K562 (cell line): ENCODE data around the gene ZNF865. TPM values are rescaled to one million over a fixed set of nuclear protein-coding genes. Genes with fewer than 3 reads are reported as not detected.

Experiments used
- ATAC-seq: fragments of 200-7000 bp; cut with Tn5 transposase; 3 replicates; pipeline ENCODE4 v1.9.1; 2020; ENCODE audit warnings: moderate library complexity
- BruUV-seq: library from RNA; stranded (reverse); fragments of 400-500 nt; replicated peaks from 2 replicates; lab custom pipeline; 2021; lab: Mats Ljungman, UMichigan
- CTCF ChIA-PET: fragments of 300-600 bp; formaldehyde crosslinking; extraction: SDS; loops from one replicate; lab custom pipeline; 2021; ENCODE audit warnings: low intra/inter-chr PET ratio; lab: Yijun Ruan, JAX
- POLR2A ChIA-PET: fragments of 300-600, 350-650 bp; sonication (Branson Sonifier 250); formaldehyde crosslinking; extraction: SDS; loops from one replicate; lab custom pipeline; 2021; ENCODE audit warnings: antibody characterized with exemption, inconsistent platforms; lab: Yijun Ruan, JAX
- DNase-seq, 4 experiments: peaks; one replicate each; pipeline versions ENCODE4 v3.0.0 to v3.0.0-alpha.2; 2011 to 2018; ENCODE audit warnings: low spot score in 3 of 4, mixed read lengths in 3 of 4; ENCODE audit errors: extremely low read depth in 1 of 4
- FAIRE-seq: peaks from 2 replicates; lab custom pipeline; 2011; peaks lifted over from hg19 to GRCh38; lab: Jason Lieb, UNC
- H2AFZ ChIP-seq: 2 replicates; pipeline ENCODE4 v1.6.0; 2011; ENCODE audit warnings: low read depth, low read length, control low read depth, inconsistent platforms
- H3K27ac ChIP-seq: fragments of 200-600 bp; 3 replicates; pipeline ENCODE4 v1.8.0; 2011; ENCODE audit warnings: low read depth, mild to moderate bottlenecking, control low read depth, inconsistent platforms, low read length, moderate library complexity, mixed read lengths; ENCODE audit errors: extremely low read depth
- H3K27me3 ChIP-seq, 2 experiments: fragments of 300-600 bp in 1 of 2; 2 replicates in 1 of 2; 3 replicates in 1 of 2; pipeline versions ENCODE4 v1.6.0 to v1.8.0; 2011; ENCODE audit warnings: inconsistent platforms in 2 of 2, low read length in 2 of 2, mild to moderate bottlenecking in 1 of 2, mixed read lengths in 1 of 2, moderate library complexity in 1 of 2; ENCODE audit not compliant: control insufficient read depth in 2 of 2, insufficient read depth in 2 of 2
- H3K36me3 ChIP-seq: fragments of 300-600 bp; 3 replicates; pipeline ENCODE4 v1.8.0; 2011; ENCODE audit warnings: mild to moderate bottlenecking, low read length, inconsistent platforms; ENCODE audit not compliant: control insufficient read depth, insufficient read depth
- H3K4me1 ChIP-seq, 2 experiments: fragments of 200-600 bp in 1 of 2; replicated peaks in 1 of 2; 2 replicates in 1 of 2; 3 replicates in 1 of 2; pipeline versions ENCODE4 v1.5.1 to v1.8.0; 2011; ENCODE audit warnings: inconsistent platforms in 2 of 2, low read length in 2 of 2, mild to moderate bottlenecking in 1 of 2, mixed read lengths in 1 of 2, moderate library complexity in 1 of 2; ENCODE audit not compliant: control insufficient read depth in 2 of 2, insufficient read depth in 2 of 2
- H3K4me2 ChIP-seq: 2 replicates; pipeline ENCODE4 v1.6.1; 2011; ENCODE audit warnings: low read length, control low read depth, inconsistent platforms, mixed read lengths; ENCODE audit not compliant: insufficient read depth
- H3K4me3 ChIP-seq: fragments of 200-600 bp; sonication (generic), shearing (Covaris generic); 2 replicates; pipeline ENCODE4 v1.5.1; 2016; ENCODE audit warnings: control low read depth, inconsistent platforms
- H3K79me2 ChIP-seq: fragments of 200-600 bp; 3 replicates; pipeline ENCODE4 v1.8.0; 2011; ENCODE audit warnings: low read length, inconsistent platforms; ENCODE audit not compliant: control insufficient read depth, insufficient read depth
- H3K9ac ChIP-seq, 2 experiments: 2 replicates each; pipeline versions ENCODE4 v1.6.0 to v1.6.1; 2011; ENCODE audit warnings: low read depth in 2 of 2, low read length in 2 of 2, control low read depth in 1 of 2, inconsistent platforms in 1 of 2, mild to moderate bottlenecking in 1 of 2, mixed read lengths in 1 of 2; ENCODE audit not compliant: insufficient read depth in 1 of 2
- H3K9me1 ChIP-seq: one replicate; pipeline ENCODE4 v1.6.0; 2011; ENCODE audit warnings: inconsistent platforms, mild to moderate bottlenecking, low read length, moderate library complexity; ENCODE audit not compliant: control insufficient read depth, insufficient read depth
- H3K9me3 ChIP-seq: replicated peaks from 2 replicates; pipeline ENCODE4 v1.5.1; 2011; ENCODE audit warnings: low read depth, low read length, inconsistent platforms; ENCODE audit not compliant: control insufficient read depth, insufficient read depth
- H4K20me1 ChIP-seq: replicated peaks from 2 replicates; pipeline ENCODE4 v1.6.1; 2011; ENCODE audit warnings: low read length, inconsistent platforms, mixed read lengths; ENCODE audit not compliant: control insufficient read depth, insufficient read depth
- CHD2 ChIP-seq: IDR thresholded peaks from 2 replicates; pipeline ENCODE4 v1.6.1; 2011; ENCODE audit warnings: low read depth, low read length
- FOS ChIP-seq: IDR thresholded peaks from 3 replicates; pipeline ENCODE4 v1.6.1; 2011; ENCODE audit not compliant: insufficient read length; ENCODE audit errors: extremely low read depth
- ILF3 ChIP-seq: fragments of 450-650 bp; IDR thresholded peaks from 2 replicates; pipeline ENCODE4 v1.6.1; 2018; ENCODE audit warnings: antibody characterized with exemption, mild to moderate bottlenecking, moderate library complexity, borderline replicate concordance
- MAFG ChIP-seq: fragments of 450-650 bp; conservative IDR thresholded peaks from 2 replicates; pipeline ENCODE4 v1.6.1; 2016; ENCODE audit warnings: missing genetic modification characterization, missing compliant biosample characterization
- MAZ ChIP-seq, 2 experiments: fragments of 450-650 bp in 1 of 2; sonication (generic) in 1 of 2; formaldehyde crosslinking; IDR thresholded peaks in 1 of 2; conservative IDR thresholded peaks in 1 of 2; 2 replicates each; pipeline versions ENCODE4 v1.4.0 to v1.5.0; 2020; ENCODE audit warnings: mild to moderate bottlenecking in 1 of 2, missing genetic modification reagents in 1 of 2
- MCM2 ChIP-seq: fragments of 450-650 bp; IDR thresholded peaks from 2 replicates; pipeline ENCODE4 v1.6.1; 2017; ENCODE audit warnings: low read depth, mild to moderate bottlenecking
- PTTG1 ChIP-seq: fragments of 450-650 bp; IDR thresholded peaks from 2 replicates; pipeline ENCODE4 v1.6.1; 2016; ENCODE audit warnings: low read depth, mild to moderate bottlenecking, missing genetic modification characterization, missing compliant biosample characterization
- SREBF2 ChIP-seq: sonication (generic); formaldehyde crosslinking; IDR thresholded peaks from 2 replicates; pipeline ENCODE4 v1.4.0; 2020; ENCODE audit warnings: mild to moderate bottlenecking, missing genetic modification reagents
- SRSF1 ChIP-seq: fragments of 200-400 bp; formaldehyde crosslinking; IDR thresholded peaks from 2 replicates; pipeline ENCODE4 v1.6.1; 2017; ENCODE audit warnings: mild to moderate bottlenecking, low read depth, low read length, moderate library complexity
- SRSF7 ChIP-seq: fragments of 200-400 bp; formaldehyde crosslinking; optimal IDR thresholded peaks from 2 replicates; pipeline ENCODE3; 2017; ENCODE audit warnings: mild to moderate bottlenecking, low read depth, low read length
- ZEB2 ChIP-seq: fragments of 450-650 bp; IDR thresholded peaks from 2 replicates; pipeline ENCODE4 v1.6.1; 2016
- ZNF165 ChIP-seq: fragments of 250-450 bp; sonication (Bioruptor Pico); IDR thresholded peaks from 2 replicates; pipeline ENCODE4 v1.4.0; 2020; ENCODE audit warnings: borderline replicate concordance
- ZNF76 ChIP-seq: fragments of 250-450 bp; sonication (Bioruptor Pico); IDR thresholded peaks from 2 replicates; pipeline ENCODE4 v1.4.0; 2020; ENCODE audit warnings: mild to moderate bottlenecking, moderate library complexity, borderline replicate concordance
- WGBS: fragments of 100-300 bp; shearing (Covaris generic); methylation state at CpG from one replicate; pipeline ENCODE4 v1.1.6; 2016; ENCODE audit warnings: low coverage, mixed read lengths; ENCODE audit not compliant: insufficient coverage; ENCODE audit errors: missing lambda C conversion rate; 5-methylcytosine and 5-hydroxymethylcytosine counted together
- in situ Hi-C: fragments of 300-500 bp; cut with MboI; formaldehyde crosslinking; loops from 4 replicates; pipeline ENCODE4 v1.15.0; 2018; ENCODE audit warnings: inconsistent platforms, mixed read lengths
- intact Hi-C: fragments of 100-400 bp; cut with micrococcal nuclease; formaldehyde crosslinking; loops from 2 replicates; pipeline ENCODE4 v1.14.2; 2022
- polyA plus RNA-seq, 8 experiments: library from polyadenylated mRNA; depleted of rRNA in 4 of 8; stranded (reverse) in 5 of 8; unstranded in 3 of 8; fragments of >200 nt; fragmentation: Nextera tagmentation in 2 of 8; fragmentation: Illumina TruSeq in 1 of 8; extraction: Ambion mirVana in 2 of 8; extraction: Trizol in 1 of 8; gene quantifications; 2 replicates each; pipeline versions ENCODE4 v1.2.1 to v1.2.3, GENCODE V29; 2011 to 2014; ENCODE audit warnings: inconsistent platforms in 1 of 8, missing spikeins in 1 of 8
- total RNA-seq, 7 experiments: library from RNA; depleted of rRNA in 6 of 7; stranded (reverse); fragments of >200 nt in 6 of 7; fragmentation: Illumina TruSeq in 2 of 7; extraction: Trizol in 2 of 7; gene quantifications; 2 replicates each; pipeline versions ENCODE4 v1.2.1 to v1.2.3, GENCODE V29; 2011 to 2021; ENCODE audit warnings: low replicate concordance in 1 of 7
- TF ChIP-seq, protein P1 (sequence below), 2 experiments: fragments of 450-650 bp; IDR thresholded peaks; 2 replicates each; pipeline ENCODE4 v1.6.1; 2016; ENCODE audit warnings: mild to moderate bottlenecking in 2 of 2, borderline replicate concordance in 1 of 2, low read depth in 1 of 2, moderate library complexity in 1 of 2

ZNF865 gene
- total and polyA plus RNA-seq, 9 of the 15 experiments (the other 6 are each of a cell fraction or from before 2014, with no cell fraction given): 0.40 to 18.8 (median 1.6) TPM; not detected in 2

DNA sequence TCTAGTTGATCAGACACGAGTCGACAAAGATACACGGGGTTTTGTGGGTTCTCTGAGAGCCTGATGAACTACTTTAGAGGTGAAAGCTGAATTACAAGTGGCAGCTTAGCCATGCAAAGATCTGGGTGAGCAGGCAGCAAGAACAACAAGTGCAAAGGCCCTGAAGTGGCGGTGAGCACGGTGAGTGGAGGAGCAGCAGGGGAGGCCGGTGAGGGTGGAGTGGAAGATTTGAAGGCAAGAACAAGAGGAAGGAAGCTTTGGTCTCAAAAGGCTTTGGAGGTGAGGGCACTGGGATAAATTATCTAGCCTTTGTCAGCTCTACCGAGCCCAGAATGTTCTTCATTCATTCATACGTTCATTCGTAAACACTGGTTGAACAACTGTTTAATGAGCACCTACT lies 1.4 kb downstream of the ZNF865 start:
- in situ Hi-C loops: no loop called here
- WGBS: 69% methylated on average over 9 of the region's 9 CpGs
- intact Hi-C loops: loop anchor here (1.0 kb wide), 1 partner anchor 90 kb away; no protein-coding TSS in a partner anchor
- Histone ChIP-seq H3K4me2 (peak overlapping the region; percentile 97), H3K4me1 (peaks cover 19 to 37% of the 10 kb centered on the region in 2 experiments), H3K9me3 (0 out of 2 replicates have a peak, but pooled peaks cover 2% of the 10 kb centered on the region), H3K36me3 (peaks cover 16% of the 10 kb centered on the region; the same call in 2 of the 3 replicates), H3K27ac (peak overlapping the region; percentile 87), H3K27me3 (no peaks in the 10 kb centered on the region), H3K9ac (peak overlapping the region; percentile 65 to 89), H4K20me1 (no peaks in the 10 kb centered on the region), H3K9me1 (no peaks in the 10 kb centered on the region), H3K4me3 (peak overlapping the region; percentile 84), H2AFZ (peak overlapping the region; percentile 68; the same call in 1 of the 2 replicates), H3K79me2 (peaks cover 18% of the 10 kb centered on the region)
- FAIRE-seq (no peak), DNase-seq (no peak), ATAC-seq (no peak)
- POLR2A ChIA-PET: interaction anchor here (0.8 to 2.2 kb wide), 7 partner anchors 12 to 145 kb away, joined by 3 to 18 read pairs (median 4); partner anchors contain the start of genes U2AF2 and ZNF784
- CTCF ChIA-PET: interaction anchor here (0.6 to 2.5 kb wide), 4 partner anchors 25 to 95 kb away, joined by 3 to 23 read pairs (median 4); no protein-coding TSS in a partner anchor
- TSS peak; percentile 31 for BruUV-seq
- no peak for TF ChIP-seq FOS
- no peak for TF ChIP-seq MAZ (CRISPR knock-in tag; conservative IDR thresholded peaks at IDR 0.05 in 1 of 2, IDR thresholded peaks at IDR 0.05 in 1 of 2)
- no peak for TF ChIP-seq MAFG (tag)
- TF ChIP-seq ZNF76 (CRISPR knock-in tag): no peak
- TF ChIP-seq CHD2: no peak
- no peak for TF ChIP-seq ZEB2
- TF ChIP-seq MCM2: no peak
- TF ChIP-seq SREBF2 (CRISPR knock-in tag): no peak
- TF ChIP-seq SRSF1: no peak
- no peak for TF ChIP-seq PTTG1
- TF ChIP-seq ZNF165 (CRISPR knock-in tag): no peak
- no peak for TF ChIP-seq SRSF7
- TF ChIP-seq, protein P1, sequence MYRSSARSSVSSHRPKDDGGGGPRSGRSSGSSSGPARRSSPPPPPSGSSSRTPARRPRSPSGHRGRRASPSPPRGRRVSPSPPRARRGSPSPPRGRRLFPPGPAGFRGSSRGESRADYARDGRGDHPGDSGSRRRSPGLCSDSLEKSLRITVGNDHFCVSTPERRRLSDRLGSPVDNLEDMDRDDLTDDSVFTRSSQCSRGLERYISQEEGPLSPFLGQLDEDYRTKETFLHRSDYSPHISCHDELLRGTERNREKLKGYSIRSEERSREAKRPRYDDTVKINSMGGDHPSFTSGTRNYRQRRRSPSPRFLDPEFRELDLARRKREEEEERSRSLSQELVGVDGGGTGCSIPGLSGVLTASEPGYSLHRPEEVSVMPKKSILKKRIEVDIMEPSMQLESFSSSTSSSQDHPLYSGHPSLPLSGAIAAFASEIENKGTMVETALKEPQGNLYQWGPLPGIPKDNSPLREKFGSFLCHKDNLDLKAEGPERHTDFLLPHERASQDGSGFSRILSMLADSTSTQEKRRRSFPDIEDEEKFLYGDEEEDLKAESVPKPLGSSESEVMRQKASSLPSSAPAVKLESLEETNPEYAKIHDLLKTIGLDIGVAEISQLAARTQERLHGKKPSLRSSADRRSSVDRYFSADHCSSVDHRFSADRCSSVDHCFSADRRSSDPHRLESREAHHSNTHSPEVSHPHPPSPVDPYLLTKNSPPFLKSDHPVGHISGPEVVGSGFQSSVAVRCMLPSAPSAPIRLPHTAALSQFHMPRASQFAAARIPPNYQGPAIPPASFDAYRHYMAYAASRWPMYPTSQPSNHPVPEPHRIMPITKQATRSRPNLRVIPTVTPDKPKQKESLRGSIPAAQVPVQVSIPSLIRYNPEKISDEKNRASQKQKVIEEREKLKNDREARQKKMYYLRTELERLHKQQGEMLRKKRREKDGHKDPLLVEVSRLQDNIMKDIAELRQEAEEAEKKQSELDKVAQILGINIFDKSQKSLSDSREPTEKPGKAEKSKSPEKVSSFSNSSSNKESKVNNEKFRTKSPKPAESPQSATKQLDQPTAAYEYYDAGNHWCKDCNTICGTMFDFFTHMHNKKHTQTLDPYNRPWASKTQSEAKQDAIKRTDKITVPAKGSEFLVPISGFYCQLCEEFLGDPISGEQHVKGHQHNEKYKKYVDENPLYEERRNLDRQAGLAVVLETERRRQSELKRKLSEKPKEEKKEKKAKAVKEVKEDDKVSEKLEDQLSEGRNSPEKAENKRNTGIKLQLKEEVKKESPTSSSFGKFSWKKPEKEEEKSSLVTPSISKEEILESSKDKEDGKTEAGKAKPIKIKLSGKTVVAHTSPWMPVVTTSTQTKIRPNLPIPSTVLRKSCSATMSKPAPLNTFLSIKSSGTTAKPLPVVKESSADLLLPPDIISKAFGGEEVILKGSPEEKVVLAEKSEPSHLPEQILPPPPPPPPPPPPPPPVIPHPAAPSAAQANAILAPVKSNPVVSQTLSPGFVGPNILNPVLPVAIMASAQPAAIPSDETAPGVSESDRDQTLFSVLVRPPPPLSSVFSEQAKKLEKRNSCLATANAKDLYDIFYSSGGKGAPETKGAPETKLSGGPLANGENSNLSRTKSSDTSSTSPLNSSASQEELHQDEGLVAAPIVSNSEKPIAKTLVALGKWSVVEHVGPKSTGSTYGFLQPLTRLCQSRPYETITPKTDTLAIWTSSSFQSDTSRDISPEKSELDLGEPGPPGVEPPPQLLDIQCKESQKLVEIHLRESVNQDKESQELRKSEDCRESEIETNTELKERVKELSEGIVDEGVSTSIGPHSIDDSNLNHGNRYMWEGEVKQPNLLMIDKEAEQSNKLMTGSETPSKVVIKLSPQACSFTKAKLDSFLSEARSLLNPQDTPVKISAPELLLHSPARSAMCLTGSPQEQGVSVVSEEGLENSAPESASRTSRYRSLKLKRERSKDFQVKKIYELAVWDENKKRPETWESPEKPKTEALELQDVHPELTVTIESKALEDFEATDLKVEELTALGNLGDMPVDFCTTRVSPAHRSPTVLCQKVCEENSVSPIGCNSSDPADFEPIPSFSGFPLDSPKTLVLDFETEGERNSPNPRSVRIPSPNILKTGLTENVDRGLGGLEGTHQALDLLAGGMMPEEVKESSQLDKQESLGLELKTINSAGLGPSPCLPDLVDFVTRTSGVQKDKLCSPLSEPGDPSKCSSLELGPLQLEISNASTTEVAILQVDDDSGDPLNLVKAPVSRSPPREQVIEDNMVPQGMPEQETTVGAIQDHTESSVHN (IDR thresholded peaks at IDR 0.05; ENCODE audit: borderline replicate concordance in 1 of 2, low read depth in 1 of 2): no peak
- TF ChIP-seq ILF3: no peak
